Left lung (tissue), 10 donors: ENCODE results near the gene KRTAP5-8. TPM values are rescaled to one million over a fixed set of nuclear protein-coding genes. Genes with fewer than 3 reads are reported as not detected.
"Not testable (repeated sequence)": the region's sequence is repeated elsewhere in the genome, so short reads cannot be mapped to it uniquely, and the experiment has no call there.

Experiments used
- ATAC-seq: fragments of 200-7000 bp; cut with Tn5 transposase; one replicate; pipeline ENCODE4 v1.9.1; 2020; ENCODE audit warnings: moderate library complexity
- DNase-seq, 4 donors: peaks; one replicate each; pipeline ENCODE4 v3.0.0-alpha.2; 2013 to 2020
- H3K27ac ChIP-seq, 2 donors: fragments of 200-600 bp; sonication (generic) in 1 of 2; one replicate each; pipeline versions ENCODE4 v1.5.0 to v1.8.0; 2020 to 2021
- H3K27me3 ChIP-seq, 2 donors: fragments of 200-600 bp; sonication (generic) in 1 of 2; one replicate each; pipeline versions ENCODE4 v1.5.0 to v1.8.0; 2020 to 2021
- H3K36me3 ChIP-seq, 2 donors: fragments of 200-600 bp; sonication (generic) in 1 of 2; one replicate each; pipeline versions ENCODE4 v1.5.0 to v1.8.0; 2020 to 2021
- H3K4me1 ChIP-seq, 2 donors: fragments of 200-600 bp; one replicate each; pipeline ENCODE4 v1.8.0; 2021
- H3K4me3 ChIP-seq, 2 donors: fragments of 200-600 bp; sonication (generic) in 1 of 2; one replicate each; pipeline versions ENCODE4 v1.5.0 to v1.8.0; 2020 to 2021; ENCODE audit warnings: mild to moderate bottlenecking in 1 of 2
- H3K9me3 ChIP-seq, 2 donors: fragments of 200-600 bp; sonication (generic) in 1 of 2; one replicate each; pipeline versions ENCODE4 v1.5.0 to v1.8.0; 2020 to 2021
- intact Hi-C, 2 donors: fragments of 100-400 bp; cut with DNase I; formaldehyde crosslinking; loops; one replicate each; pipeline versions ENCODE4 v1.11.2 to v1.14.2; 2022
- polyA plus RNA-seq, 6 donors: library from polyadenylated mRNA; unstranded; fragments of 120-200 nt; gene quantifications; one replicate each; pipeline ENCODE4 v1.2.1, GENCODE V29; 2013; ENCODE audit not compliant: insufficient read length in 6 of 6
- total RNA-seq, 2 donors: library from RNA; stranded (reverse); fragmentation: NEBNext Ultra II Directional; extraction: Animal tissue kit (Norgen Biotek cat#: 25700); gene quantifications; one replicate each; pipeline ENCODE4 v1.2.1, GENCODE V29; 2021
- TF ChIP-seq, protein P1 (sequence below), 2 donors: fragments of 200-600 bp; sonication (generic) in 1 of 2; IDR thresholded peaks; one replicate each; pipeline versions ENCODE4 v1.5.0 to v1.8.0; 2021; ENCODE audit warnings: antibody characterized with exemption in 2 of 2
- donor health status: DM: no; HTN: yes; CAD: no.
- donor health status: DM: no; HTN: no; CAD: no.

KRTAP5-8 gene
- total and polyA plus RNA-seq, 8 donors, result 0.21 to 0.49 (median 0.31) TPM; not detected in 5

- Histone ChIP-seq H3K27me3 (no peaks in the 10 kb centered on the region), H3K27ac (no peak overlapping the region), H3K4me3 (no peak overlapping the region), H3K36me3 (no peaks in the 10 kb centered on the region), H3K4me1 (peaks cover 0 to 6% of the 10 kb centered on the region in 2 donors), H3K9me3 (no peaks in the 10 kb centered on the region)
- ATAC-seq, result peak; percentile 94
- TF ChIP-seq, protein P1, sequence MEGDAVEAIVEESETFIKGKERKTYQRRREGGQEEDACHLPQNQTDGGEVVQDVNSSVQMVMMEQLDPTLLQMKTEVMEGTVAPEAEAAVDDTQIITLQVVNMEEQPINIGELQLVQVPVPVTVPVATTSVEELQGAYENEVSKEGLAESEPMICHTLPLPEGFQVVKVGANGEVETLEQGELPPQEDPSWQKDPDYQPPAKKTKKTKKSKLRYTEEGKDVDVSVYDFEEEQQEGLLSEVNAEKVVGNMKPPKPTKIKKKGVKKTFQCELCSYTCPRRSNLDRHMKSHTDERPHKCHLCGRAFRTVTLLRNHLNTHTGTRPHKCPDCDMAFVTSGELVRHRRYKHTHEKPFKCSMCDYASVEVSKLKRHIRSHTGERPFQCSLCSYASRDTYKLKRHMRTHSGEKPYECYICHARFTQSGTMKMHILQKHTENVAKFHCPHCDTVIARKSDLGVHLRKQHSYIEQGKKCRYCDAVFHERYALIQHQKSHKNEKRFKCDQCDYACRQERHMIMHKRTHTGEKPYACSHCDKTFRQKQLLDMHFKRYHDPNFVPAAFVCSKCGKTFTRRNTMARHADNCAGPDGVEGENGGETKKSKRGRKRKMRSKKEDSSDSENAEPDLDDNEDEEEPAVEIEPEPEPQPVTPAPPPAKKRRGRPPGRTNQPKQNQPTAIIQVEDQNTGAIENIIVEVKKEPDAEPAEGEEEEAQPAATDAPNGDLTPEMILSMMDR (IDR thresholded peaks at IDR 0.05), result peak; percentile 81 to 83
- intact Hi-C loops, result no loop called here
- DNase-seq, result peak in 3 of 4 donors; percentile 35 to 68 (median 49)
Measured at GRCh38 chr11:71580057-71581003, 42.5 kb downstream of the KRTAP5-8 start.

DNA sequence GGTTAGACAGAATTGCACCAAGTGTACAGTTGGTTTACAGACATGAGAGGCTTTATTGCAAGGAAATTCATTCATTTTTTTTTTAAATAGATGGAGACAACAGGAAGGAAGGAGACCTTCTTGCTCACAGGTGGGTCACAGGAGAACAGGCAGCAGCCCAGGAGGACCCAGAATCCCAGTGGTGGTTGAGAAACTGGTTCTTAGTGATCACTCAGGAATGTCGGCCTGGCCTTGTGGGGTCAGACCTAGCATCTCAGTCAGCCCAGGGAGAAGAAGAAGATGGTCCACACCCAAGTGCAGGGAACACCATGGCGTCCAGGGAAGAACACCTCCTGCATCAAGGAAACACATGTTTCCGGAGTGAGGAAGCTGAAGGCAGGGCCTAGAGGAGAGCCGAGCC, 44.0 kb downstream of the KRTAP5-8 start:
- no peaks in the 10 kb centered on the region for H3K27me3 ChIP-seq
- no peaks in the 10 kb centered on the region for H3K36me3 ChIP-seq
- no peak overlapping the region for H3K27ac ChIP-seq
- no peak for ATAC-seq
- no peak overlapping the region for H3K4me3 ChIP-seq
- DNase-seq, result no peak
- TF ChIP-seq, protein P1 (IDR thresholded peaks at IDR 0.05), result no peak
- H3K4me1 ChIP-seq, result peaks cover 0 to 6% of the 10 kb centered on the region in 2 donors
- intact Hi-C loops, result no loop called here
- no peaks in the 10 kb centered on the region for H3K9me3 ChIP-seq

GRCh38 chr11:71582309-71582895, 44.6 kb downstream of the KRTAP5-8 start, which contains the start of gene KRTAP5-11:
Gene KRTAP5-11, minus strand, starts transcription at chr11:71582875. Its CDS starts 38 bp downstream, at chr11:71582837.
- DNase-seq, result peak in 1 of 4 donors; percentile 31
- intact Hi-C loops, result no loop called here
- no peaks in the 10 kb centered on the region for H3K27me3 ChIP-seq
- no peaks in the 10 kb centered on the region for H3K9me3 ChIP-seq
- ATAC-seq, result no peak
- no peaks in the 10 kb centered on the region for H3K36me3 ChIP-seq
- no peak within 1 kb of the TSS for H3K4me3 ChIP-seq
- H3K4me1 ChIP-seq, result peaks cover 0 to 6% of the 10 kb centered on the region in 2 donors
- TF ChIP-seq, protein P1 (IDR thresholded peaks at IDR 0.05), result no peak
- no peak within 1 kb of the TSS for H3K27ac ChIP-seq

- H3K4me3 ChIP-seq, H3K4me1 ChIP-seq, H3K27ac ChIP-seq, DNase-seq, H3K36me3 ChIP-seq, intact Hi-C loops, H3K27me3 ChIP-seq, H3K9me3 ChIP-seq, ATAC-seq: not testable (repeated sequence)
Measured at GRCh38 chr11:71582969-71583368, 45.1 kb downstream of the KRTAP5-8 start.

DNA sequence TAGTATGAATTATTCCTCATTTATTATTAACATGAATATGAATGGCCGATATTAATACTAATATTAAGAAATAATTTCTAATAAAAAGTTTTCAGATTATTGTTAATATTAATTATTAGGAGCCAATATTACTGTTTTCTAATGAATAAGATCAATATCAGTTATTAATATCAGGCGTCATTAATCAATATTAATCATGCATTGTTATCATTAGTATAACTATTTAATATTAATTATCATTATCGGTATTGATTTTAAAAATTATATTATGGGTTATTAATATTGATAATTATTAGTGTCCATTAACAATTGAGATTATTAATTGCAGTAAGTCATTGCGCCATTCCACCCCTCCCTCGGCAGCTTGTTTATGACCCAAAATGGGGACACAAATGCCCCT, 47.8 kb downstream of the KRTAP5-8 start:
- H3K4me1 ChIP-seq, H3K27ac ChIP-seq, intact Hi-C loops, H3K27me3 ChIP-seq, H3K36me3 ChIP-seq, ATAC-seq, H3K9me3 ChIP-seq, DNase-seq, H3K4me3 ChIP-seq: not testable (repeated sequence)

DNA sequence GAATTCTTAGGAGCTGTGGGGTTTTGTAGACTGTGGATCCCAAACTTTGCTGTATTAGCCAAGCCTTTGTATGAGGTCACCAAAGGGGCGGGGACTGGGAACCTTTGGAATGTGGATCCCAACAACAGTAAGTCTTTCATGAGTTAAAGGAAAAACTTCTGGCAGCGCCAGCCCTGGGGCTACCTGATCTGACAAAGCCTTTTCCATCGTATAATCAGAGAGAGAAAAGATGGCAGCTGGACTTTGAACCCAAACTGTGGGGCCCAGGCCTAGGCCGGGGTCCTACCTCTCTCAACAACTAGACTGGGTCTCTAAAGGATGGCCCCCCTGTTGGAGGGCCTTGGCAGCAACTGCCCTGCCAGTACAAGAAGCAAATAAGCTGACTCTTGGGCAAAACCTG, 50.5 kb downstream of the KRTAP5-8 start:
- H3K36me3 ChIP-seq, intact Hi-C loops, H3K27ac ChIP-seq, DNase-seq, H3K4me1 ChIP-seq, H3K27me3 ChIP-seq, ATAC-seq, H3K4me3 ChIP-seq, H3K9me3 ChIP-seq: not testable (repeated sequence)

Other genes starting within 250 kb of the KRTAP5-8 start
- 100 to 1,000 TPM in 1 of 2 donors, 10 to 100 TPM in 1; 87.9 to 200 TPM for gene DHCR7, start 89.6 kb upstream of the KRTAP5-8 start, total RNA-seq
- gene DHCR7, start 89.6 kb upstream of the KRTAP5-8 start, polyA plus RNA-seq, result 10 to 100 TPM; 14.6 to 37.6 (median 25.7) TPM
- 10 to 100 TPM; 71.4 to 78.9 TPM for gene NADSYN1, start 84.8 kb upstream of the KRTAP5-8 start, total RNA-seq
- gene NADSYN1, start 84.8 kb upstream of the KRTAP5-8 start, polyA plus RNA-seq, result 10 to 100 TPM; 53.2 to 66.2 (median 58.6) TPM
- under 1 TPM in 1 of 2 donors, not detected in 1; 0.24 TPM for gene KRTAP5-7, start 10.8 kb upstream of the KRTAP5-8 start, total RNA-seq
- gene KRTAP5-7, start 10.8 kb upstream of the KRTAP5-8 start, polyA plus RNA-seq, result under 1 TPM in 2 of 6 donors, not detected in 4; 0.14 to 0.18 TPM
- under 1 TPM; 0.20 to 0.24 TPM for gene KRTAP5-9, start 10.4 kb downstream of the KRTAP5-8 start, total RNA-seq
- under 1 TPM; 0.26 to 0.52 (median 0.41) TPM for gene KRTAP5-9, start 10.4 kb downstream of the KRTAP5-8 start, polyA plus RNA-seq
- gene KRTAP5-10, start 27.5 kb downstream of the KRTAP5-8 start, total RNA-seq, result not detected
- under 1 TPM in 2 of 6 donors, not detected in 4; 0.14 to 0.27 TPM for gene KRTAP5-10, start 27.5 kb downstream of the KRTAP5-8 start, polyA plus RNA-seq
- gene KRTAP5-11, start 44.9 kb downstream of the KRTAP5-8 start, total RNA-seq, result not detected
- under 1 TPM in 3 of 6 donors, not detected in 3; 0.24 to 0.58 (median 0.41) TPM for gene KRTAP5-11, start 44.9 kb downstream of the KRTAP5-8 start, polyA plus RNA-seq